NB4 (cell line): ENCODE measurements around the gene PRRC1.

Experiments
- CTCF ChIP-seq: IDR thresholded peaks from one replicate; pipeline ENCODE4 v1.5.1; 2012; ENCODE audit warnings: low read depth, low read length
- POLR2A ChIP-seq: IDR thresholded peaks from 2 replicates; pipeline ENCODE4 v1.6.1; 2011; ENCODE audit warnings: mild to moderate bottlenecking; ENCODE audit not compliant: insufficient read length; ENCODE audit errors: extremely low read depth

DNA sequence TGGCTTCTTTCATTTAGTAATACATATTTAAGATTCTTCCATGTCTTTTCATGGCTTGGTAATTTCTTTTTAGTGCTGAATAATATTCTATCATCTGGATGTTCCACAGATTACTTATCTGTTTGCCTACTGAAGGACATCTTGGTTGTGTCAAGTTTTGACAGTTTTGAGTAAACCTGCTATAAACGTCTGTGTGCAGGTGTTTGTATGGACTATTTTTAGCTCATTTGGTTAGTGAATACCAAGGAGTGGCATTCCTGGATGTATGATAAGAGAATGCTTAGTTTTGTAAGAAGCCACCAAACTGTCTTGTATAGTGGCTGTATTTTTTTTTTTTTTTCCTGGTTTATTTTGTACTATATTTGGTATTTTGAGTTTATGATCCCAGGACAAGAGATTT is 38.4 kb downstream of the PRRC1 start:
- no peak for TF ChIP-seq CTCF
- no peak for TF ChIP-seq POLR2A
